HepG2 (cell line): ENCODE data around the gene SLC24A2. TPM values are rescaled to one million over a fixed set of nuclear protein-coding genes. Genes with fewer than 3 reads are reported as not detected.

Source experiments
- ATAC-seq: fragments of 200-7000 bp; cut with Tn5 transposase; 3 replicates; pipeline ENCODE4 v1.9.1; 2020; ENCODE audit warnings: mild to moderate bottlenecking, moderate library complexity
- BruUV-seq: library from RNA; stranded (reverse); fragments of 400-500 nt; replicated peaks from 2 replicates; lab custom pipeline; 2021; lab: Mats Ljungman, UMichigan
- CTCF ChIA-PET: fragments of 300-600 bp; formaldehyde crosslinking; extraction: SDS; loops from one replicate; lab custom pipeline; 2021; ENCODE audit warnings: low total read pairs, inconsistent platforms, low intra/inter-chr PET ratio; lab: Yijun Ruan, JAX
- POLR2A ChIA-PET: fragments of 350-600 bp; sonication (Branson Sonifier 250); formaldehyde crosslinking; loops from one replicate; lab custom pipeline; 2020; ENCODE audit warnings: antibody characterized with exemption, inconsistent platforms; lab: Yijun Ruan, JAX
- DNase-seq: peaks from one replicate; pipeline ENCODE4 v3.0.0-alpha.2; 2015; ENCODE audit warnings: low spot score
- FAIRE-seq: peaks from 3 replicates; lab custom pipeline; 2011; peaks lifted over from hg19 to GRCh38; lab: Jason Lieb, UNC
- H2AFZ ChIP-seq: one replicate; pipeline ENCODE4 v1.6.1; 2011; ENCODE audit warnings: low read length, inconsistent platforms
- H3K27ac ChIP-seq: fragments of 300-600 bp; 3 replicates; pipeline ENCODE4 v1.8.0; 2011; ENCODE audit warnings: mixed run types, mild to moderate bottlenecking, mixed read lengths, low read length, inconsistent platforms; ENCODE audit not compliant: insufficient read depth; ENCODE audit errors: extremely low read length
- H3K27me3 ChIP-seq, 2 experiments: fragments of 200-600 bp in 1 of 2; 2 replicates in 1 of 2; 3 replicates in 1 of 2; pipeline versions ENCODE4 v1.6.0 to v1.8.0; 2011; ENCODE audit warnings: low read length in 2 of 2, mild to moderate bottlenecking in 2 of 2, moderate library complexity in 2 of 2, inconsistent platforms in 1 of 2; ENCODE audit not compliant: insufficient read depth in 2 of 2, control insufficient read depth in 1 of 2
- H3K36me3 ChIP-seq, 2 experiments: fragments of 200-600 bp in 1 of 2; replicated peaks in 1 of 2; 2 replicates in 1 of 2; 3 replicates in 1 of 2; pipeline versions ENCODE4 v1.5.1 to v1.8.0; 2011; ENCODE audit warnings: low read length in 2 of 2, inconsistent platforms in 1 of 2; ENCODE audit not compliant: insufficient read depth in 2 of 2, control insufficient read depth in 1 of 2
- H3K4me1 ChIP-seq: 2 replicates; pipeline ENCODE4 v1.5.1; 2012; ENCODE audit warnings: low read length, inconsistent platforms; ENCODE audit not compliant: insufficient read depth
- H3K4me2 ChIP-seq: 2 replicates; pipeline ENCODE4 v1.6.0; 2011; ENCODE audit warnings: low read depth, low read length, inconsistent platforms
- H3K4me3 ChIP-seq, 3 experiments: fragments of 200-600 bp in 1 of 3; sonication (generic), shearing (Covaris generic) in 1 of 3; replicated peaks in 1 of 3; 2 replicates each; pipeline ENCODE4 v1.5.1; 2011 to 2016; ENCODE audit warnings: low read length in 3 of 3, inconsistent platforms in 2 of 3, low read depth in 2 of 3, mild to moderate bottlenecking in 2 of 3, control low read depth in 1 of 3, mixed read lengths in 1 of 3; ENCODE audit not compliant: insufficient read depth in 1 of 3
- H3K79me2 ChIP-seq: one replicate; pipeline ENCODE4 v1.6.1; 2011; ENCODE audit warnings: low read length, inconsistent platforms; ENCODE audit not compliant: insufficient read depth
- H3K9ac ChIP-seq: 2 replicates; pipeline ENCODE4 v1.6.0; 2011; ENCODE audit warnings: mild to moderate bottlenecking, low read depth, low read length, inconsistent platforms; ENCODE audit not compliant: insufficient read depth
- H3K9me3 ChIP-seq: 2 replicates; pipeline ENCODE4 v1.5.1; 2012; ENCODE audit warnings: mild to moderate bottlenecking, low read length
- H4K20me1 ChIP-seq: 2 replicates; pipeline ENCODE4 v1.6.0; 2011; ENCODE audit warnings: inconsistent platforms, mild to moderate bottlenecking, low read length, moderate library complexity; ENCODE audit not compliant: insufficient read depth
- HHEX ChIP-seq: IDR thresholded peaks from 2 replicates; pipeline ENCODE4 v1.6.1; 2016; ENCODE audit warnings: control low read depth
- SAP130 ChIP-seq: IDR thresholded peaks from 2 replicates; pipeline ENCODE4 v1.6.1; 2016; ENCODE audit warnings: low read depth
- SATB2 ChIP-seq: sonication (generic); formaldehyde crosslinking; IDR thresholded peaks from 2 replicates; pipeline ENCODE4 v1.5.0; 2020; ENCODE audit warnings: missing genetic modification reagents
- ZBED4 ChIP-seq: sonication (generic); formaldehyde crosslinking; IDR thresholded peaks from 2 replicates; pipeline ENCODE4 v1.4.0; 2020; ENCODE audit warnings: missing genetic modification reagents, borderline replicate concordance
- ZBTB39 ChIP-seq: sonication (generic); formaldehyde crosslinking; IDR thresholded peaks from 2 replicates; pipeline ENCODE4 v1.5.0; 2020; ENCODE audit warnings: missing genetic modification reagents
- ZFP36L2 ChIP-seq: sonication (generic); formaldehyde crosslinking; IDR thresholded peaks from 2 replicates; pipeline ENCODE4 v1.4.0; 2020; ENCODE audit warnings: missing genetic modification reagents
- ZNF83 ChIP-seq: sonication (generic); formaldehyde crosslinking; IDR thresholded peaks from 2 replicates; pipeline ENCODE4 v1.4.0; 2020; ENCODE audit warnings: missing genetic modification reagents, mild to moderate bottlenecking, borderline replicate concordance
- WGBS: methylation state at CpG from one replicate; pipeline ENCODE4 v1.1.6; 2017; ENCODE audit warnings: low lambda C conversion rate; 5-methylcytosine and 5-hydroxymethylcytosine counted together
- in situ Hi-C: cut with HindIII; loops from 2 replicates; pipeline ENCODE4 v1.10.0; 2017; ENCODE audit warnings: low pct_unique_long_range_greater_than_20kb; ENCODE audit not compliant: extremely low pct_ligation_motif_present
- intact Hi-C: fragments of 100-400 bp; cut with micrococcal nuclease; formaldehyde crosslinking; loops from one replicate; pipeline ENCODE4 v1.10.0; 2022; ENCODE audit not compliant: unreplicated experiment
- polyA plus RNA-seq, 8 experiments: library from polyadenylated mRNA; depleted of rRNA in 3 of 8; stranded (reverse) in 7 of 8; unstranded in 1 of 8; fragments of >200 nt; fragmentation: Illumina TruSeq in 4 of 8; extraction: Trizol in 4 of 8; gene quantifications; 2 replicates each; pipeline versions ENCODE4 v1.2.1 to v1.2.3, GENCODE V29; 2011 to 2016; ENCODE audit warnings: low read depth in 4 of 8, missing spikeins in 1 of 8, mixed read lengths in 1 of 8; ENCODE audit not compliant: insufficient read depth in 1 of 8
- total RNA-seq, 5 experiments: library from RNA; depleted of rRNA; stranded (reverse); fragments of >200 nt; fragmentation: Illumina TruSeq; extraction: Trizol; gene quantifications; 2 replicates each; pipeline ENCODE4 v1.2.3, GENCODE V29; 2016; ENCODE audit warnings: low read depth in 1 of 5

SLC24A2 gene
- total and polyA plus RNA-seq, 2 of the 13 experiments (the other 11 are each of a cell fraction or from before 2014, with no cell fraction given), result under 0.01 TPM; not detected in 1

GRCh38 chr9:19816769-19817168, 27.9 kb upstream of the SLC24A2 start:
- H3K4me2 ChIP-seq, result no peak overlapping the region
- no peaks in the 10 kb centered on the region for H4K20me1 ChIP-seq
- H2AFZ ChIP-seq, result no peak overlapping the region
- no TSS peak for BruUV-seq
- ATAC-seq, result no peak
- no peak for DNase-seq
- intact Hi-C loops, result no loop called here
- H3K27me3 ChIP-seq, result no peaks in the 10 kb centered on the region
- no peaks in the 10 kb centered on the region for H3K36me3 ChIP-seq
- CTCF ChIA-PET, result no interaction called here
- POLR2A ChIA-PET, result no interaction called here
- no peak overlapping the region for H3K9ac ChIP-seq
- no peak overlapping the region for H3K4me3 ChIP-seq
- no peak overlapping the region for H3K27ac ChIP-seq
- in situ Hi-C loops, result no loop called here
- 2% methylated on average over 2 of the region's 2 CpGs for WGBS
- TF ChIP-seq ZNF83 (CRISPR knock-in tag) (no peak), SATB2 (no peak), ZFP36L2 (CRISPR knock-in tag) (no peak), ZBTB39 (CRISPR knock-in tag) (no peak), ZBED4 (CRISPR knock-in tag) (no peak), SAP130 (CRISPR knock-in tag) (no peak), HHEX (CRISPR knock-in tag) (no peak)
- peaks cover 26% of the 10 kb centered on the region for H3K9me3 ChIP-seq
- no peaks in the 10 kb centered on the region for H3K79me2 ChIP-seq
- H3K4me1 ChIP-seq, result no peaks in the 10 kb centered on the region
- FAIRE-seq, result no peak
